Measurements from ENCODE around the gene COG5. TPM values are rescaled to one million over a fixed set of nuclear protein-coding genes. Genes with fewer than 3 reads are reported as not detected.

The COG5 gene
- total and polyA plus RNA-seq, 2 experiments from 2014 or later, result 15.4 to 36.5 TPM

DNA sequence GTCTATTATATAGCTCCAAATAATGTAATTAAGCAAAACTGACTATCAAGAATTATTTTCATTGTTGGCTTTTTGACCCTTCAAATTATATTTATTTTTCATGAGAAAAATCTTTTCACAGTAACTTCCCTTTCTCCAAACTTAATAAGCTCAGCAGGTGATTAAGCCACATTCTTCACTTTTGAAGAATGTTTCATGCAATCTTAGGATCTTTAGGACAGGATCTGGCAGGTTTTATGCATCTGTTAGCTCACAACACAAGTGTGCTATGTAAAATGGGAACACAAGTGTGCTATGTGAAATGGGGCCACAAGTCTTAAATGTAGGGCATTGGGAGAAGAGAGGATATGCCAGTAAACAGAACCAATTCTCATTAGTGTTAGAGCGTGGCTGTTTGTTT is 42.6 kb upstream of the COG5 start:
- no peaks in the 10 kb centered on the region for H3K36me3 Mint-ChIP-seq (ENCODE audit: low read depth)
- TF ChIP-seq EZH2 (IDR thresholded peaks at IDR 0.05; ENCODE audit: low read depth, unreplicated experiment), result no peak
- TF ChIP-seq ZNF331 (CRISPR knock-in tag; IDR thresholded peaks at IDR 0.05; ENCODE audit: low read depth), result no peak
- no peak for TF ChIP-seq JUNB (IDR thresholded peaks at IDR 0.05; ENCODE audit: unreplicated experiment)
- TF ChIP-seq, protein P1, sequence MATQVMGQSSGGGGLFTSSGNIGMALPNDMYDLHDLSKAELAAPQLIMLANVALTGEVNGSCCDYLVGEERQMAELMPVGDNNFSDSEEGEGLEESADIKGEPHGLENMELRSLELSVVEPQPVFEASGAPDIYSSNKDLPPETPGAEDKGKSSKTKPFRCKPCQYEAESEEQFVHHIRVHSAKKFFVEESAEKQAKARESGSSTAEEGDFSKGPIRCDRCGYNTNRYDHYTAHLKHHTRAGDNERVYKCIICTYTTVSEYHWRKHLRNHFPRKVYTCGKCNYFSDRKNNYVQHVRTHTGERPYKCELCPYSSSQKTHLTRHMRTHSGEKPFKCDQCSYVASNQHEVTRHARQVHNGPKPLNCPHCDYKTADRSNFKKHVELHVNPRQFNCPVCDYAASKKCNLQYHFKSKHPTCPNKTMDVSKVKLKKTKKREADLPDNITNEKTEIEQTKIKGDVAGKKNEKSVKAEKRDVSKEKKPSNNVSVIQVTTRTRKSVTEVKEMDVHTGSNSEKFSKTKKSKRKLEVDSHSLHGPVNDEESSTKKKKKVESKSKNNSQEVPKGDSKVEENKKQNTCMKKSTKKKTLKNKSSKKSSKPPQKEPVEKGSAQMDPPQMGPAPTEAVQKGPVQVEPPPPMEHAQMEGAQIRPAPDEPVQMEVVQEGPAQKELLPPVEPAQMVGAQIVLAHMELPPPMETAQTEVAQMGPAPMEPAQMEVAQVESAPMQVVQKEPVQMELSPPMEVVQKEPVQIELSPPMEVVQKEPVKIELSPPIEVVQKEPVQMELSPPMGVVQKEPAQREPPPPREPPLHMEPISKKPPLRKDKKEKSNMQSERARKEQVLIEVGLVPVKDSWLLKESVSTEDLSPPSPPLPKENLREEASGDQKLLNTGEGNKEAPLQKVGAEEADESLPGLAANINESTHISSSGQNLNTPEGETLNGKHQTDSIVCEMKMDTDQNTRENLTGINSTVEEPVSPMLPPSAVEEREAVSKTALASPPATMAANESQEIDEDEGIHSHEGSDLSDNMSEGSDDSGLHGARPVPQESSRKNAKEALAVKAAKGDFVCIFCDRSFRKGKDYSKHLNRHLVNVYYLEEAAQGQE (IDR thresholded peaks at IDR 0.05; ENCODE audit: unreplicated experiment), result no peak
- no peak for TF ChIP-seq POLR2AphosphoS5 (IDR thresholded peaks at IDR 0.05; ENCODE audit: low read depth)
- TF ChIP-seq NANOG (IDR thresholded peaks at IDR 0.05; ENCODE audit: borderline replicate concordance), result no peak
- TF ChIP-seq ZNF114 (CRISPR knock-in tag; IDR thresholded peaks at IDR 0.05), result no peak
- TF ChIP-seq, protein P2, sequence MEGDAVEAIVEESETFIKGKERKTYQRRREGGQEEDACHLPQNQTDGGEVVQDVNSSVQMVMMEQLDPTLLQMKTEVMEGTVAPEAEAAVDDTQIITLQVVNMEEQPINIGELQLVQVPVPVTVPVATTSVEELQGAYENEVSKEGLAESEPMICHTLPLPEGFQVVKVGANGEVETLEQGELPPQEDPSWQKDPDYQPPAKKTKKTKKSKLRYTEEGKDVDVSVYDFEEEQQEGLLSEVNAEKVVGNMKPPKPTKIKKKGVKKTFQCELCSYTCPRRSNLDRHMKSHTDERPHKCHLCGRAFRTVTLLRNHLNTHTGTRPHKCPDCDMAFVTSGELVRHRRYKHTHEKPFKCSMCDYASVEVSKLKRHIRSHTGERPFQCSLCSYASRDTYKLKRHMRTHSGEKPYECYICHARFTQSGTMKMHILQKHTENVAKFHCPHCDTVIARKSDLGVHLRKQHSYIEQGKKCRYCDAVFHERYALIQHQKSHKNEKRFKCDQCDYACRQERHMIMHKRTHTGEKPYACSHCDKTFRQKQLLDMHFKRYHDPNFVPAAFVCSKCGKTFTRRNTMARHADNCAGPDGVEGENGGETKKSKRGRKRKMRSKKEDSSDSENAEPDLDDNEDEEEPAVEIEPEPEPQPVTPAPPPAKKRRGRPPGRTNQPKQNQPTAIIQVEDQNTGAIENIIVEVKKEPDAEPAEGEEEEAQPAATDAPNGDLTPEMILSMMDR (conservative IDR thresholded peaks at IDR 0.05; ENCODE audit: low read depth in 2 of 2), result no peak
- TF ChIP-seq, protein P3, sequence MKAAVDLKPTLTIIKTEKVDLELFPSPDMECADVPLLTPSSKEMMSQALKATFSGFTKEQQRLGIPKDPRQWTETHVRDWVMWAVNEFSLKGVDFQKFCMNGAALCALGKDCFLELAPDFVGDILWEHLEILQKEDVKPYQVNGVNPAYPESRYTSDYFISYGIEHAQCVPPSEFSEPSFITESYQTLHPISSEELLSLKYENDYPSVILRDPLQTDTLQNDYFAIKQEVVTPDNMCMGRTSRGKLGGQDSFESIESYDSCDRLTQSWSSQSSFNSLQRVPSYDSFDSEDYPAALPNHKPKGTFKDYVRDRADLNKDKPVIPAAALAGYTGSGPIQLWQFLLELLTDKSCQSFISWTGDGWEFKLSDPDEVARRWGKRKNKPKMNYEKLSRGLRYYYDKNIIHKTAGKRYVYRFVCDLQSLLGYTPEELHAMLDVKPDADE (IDR thresholded peaks at IDR 0.05), result no peak
- no peak for TF ChIP-seq EZH2phosphoT487 (IDR thresholded peaks at IDR 0.05; ENCODE audit: unreplicated experiment)
- TF ChIP-seq, protein P4, sequence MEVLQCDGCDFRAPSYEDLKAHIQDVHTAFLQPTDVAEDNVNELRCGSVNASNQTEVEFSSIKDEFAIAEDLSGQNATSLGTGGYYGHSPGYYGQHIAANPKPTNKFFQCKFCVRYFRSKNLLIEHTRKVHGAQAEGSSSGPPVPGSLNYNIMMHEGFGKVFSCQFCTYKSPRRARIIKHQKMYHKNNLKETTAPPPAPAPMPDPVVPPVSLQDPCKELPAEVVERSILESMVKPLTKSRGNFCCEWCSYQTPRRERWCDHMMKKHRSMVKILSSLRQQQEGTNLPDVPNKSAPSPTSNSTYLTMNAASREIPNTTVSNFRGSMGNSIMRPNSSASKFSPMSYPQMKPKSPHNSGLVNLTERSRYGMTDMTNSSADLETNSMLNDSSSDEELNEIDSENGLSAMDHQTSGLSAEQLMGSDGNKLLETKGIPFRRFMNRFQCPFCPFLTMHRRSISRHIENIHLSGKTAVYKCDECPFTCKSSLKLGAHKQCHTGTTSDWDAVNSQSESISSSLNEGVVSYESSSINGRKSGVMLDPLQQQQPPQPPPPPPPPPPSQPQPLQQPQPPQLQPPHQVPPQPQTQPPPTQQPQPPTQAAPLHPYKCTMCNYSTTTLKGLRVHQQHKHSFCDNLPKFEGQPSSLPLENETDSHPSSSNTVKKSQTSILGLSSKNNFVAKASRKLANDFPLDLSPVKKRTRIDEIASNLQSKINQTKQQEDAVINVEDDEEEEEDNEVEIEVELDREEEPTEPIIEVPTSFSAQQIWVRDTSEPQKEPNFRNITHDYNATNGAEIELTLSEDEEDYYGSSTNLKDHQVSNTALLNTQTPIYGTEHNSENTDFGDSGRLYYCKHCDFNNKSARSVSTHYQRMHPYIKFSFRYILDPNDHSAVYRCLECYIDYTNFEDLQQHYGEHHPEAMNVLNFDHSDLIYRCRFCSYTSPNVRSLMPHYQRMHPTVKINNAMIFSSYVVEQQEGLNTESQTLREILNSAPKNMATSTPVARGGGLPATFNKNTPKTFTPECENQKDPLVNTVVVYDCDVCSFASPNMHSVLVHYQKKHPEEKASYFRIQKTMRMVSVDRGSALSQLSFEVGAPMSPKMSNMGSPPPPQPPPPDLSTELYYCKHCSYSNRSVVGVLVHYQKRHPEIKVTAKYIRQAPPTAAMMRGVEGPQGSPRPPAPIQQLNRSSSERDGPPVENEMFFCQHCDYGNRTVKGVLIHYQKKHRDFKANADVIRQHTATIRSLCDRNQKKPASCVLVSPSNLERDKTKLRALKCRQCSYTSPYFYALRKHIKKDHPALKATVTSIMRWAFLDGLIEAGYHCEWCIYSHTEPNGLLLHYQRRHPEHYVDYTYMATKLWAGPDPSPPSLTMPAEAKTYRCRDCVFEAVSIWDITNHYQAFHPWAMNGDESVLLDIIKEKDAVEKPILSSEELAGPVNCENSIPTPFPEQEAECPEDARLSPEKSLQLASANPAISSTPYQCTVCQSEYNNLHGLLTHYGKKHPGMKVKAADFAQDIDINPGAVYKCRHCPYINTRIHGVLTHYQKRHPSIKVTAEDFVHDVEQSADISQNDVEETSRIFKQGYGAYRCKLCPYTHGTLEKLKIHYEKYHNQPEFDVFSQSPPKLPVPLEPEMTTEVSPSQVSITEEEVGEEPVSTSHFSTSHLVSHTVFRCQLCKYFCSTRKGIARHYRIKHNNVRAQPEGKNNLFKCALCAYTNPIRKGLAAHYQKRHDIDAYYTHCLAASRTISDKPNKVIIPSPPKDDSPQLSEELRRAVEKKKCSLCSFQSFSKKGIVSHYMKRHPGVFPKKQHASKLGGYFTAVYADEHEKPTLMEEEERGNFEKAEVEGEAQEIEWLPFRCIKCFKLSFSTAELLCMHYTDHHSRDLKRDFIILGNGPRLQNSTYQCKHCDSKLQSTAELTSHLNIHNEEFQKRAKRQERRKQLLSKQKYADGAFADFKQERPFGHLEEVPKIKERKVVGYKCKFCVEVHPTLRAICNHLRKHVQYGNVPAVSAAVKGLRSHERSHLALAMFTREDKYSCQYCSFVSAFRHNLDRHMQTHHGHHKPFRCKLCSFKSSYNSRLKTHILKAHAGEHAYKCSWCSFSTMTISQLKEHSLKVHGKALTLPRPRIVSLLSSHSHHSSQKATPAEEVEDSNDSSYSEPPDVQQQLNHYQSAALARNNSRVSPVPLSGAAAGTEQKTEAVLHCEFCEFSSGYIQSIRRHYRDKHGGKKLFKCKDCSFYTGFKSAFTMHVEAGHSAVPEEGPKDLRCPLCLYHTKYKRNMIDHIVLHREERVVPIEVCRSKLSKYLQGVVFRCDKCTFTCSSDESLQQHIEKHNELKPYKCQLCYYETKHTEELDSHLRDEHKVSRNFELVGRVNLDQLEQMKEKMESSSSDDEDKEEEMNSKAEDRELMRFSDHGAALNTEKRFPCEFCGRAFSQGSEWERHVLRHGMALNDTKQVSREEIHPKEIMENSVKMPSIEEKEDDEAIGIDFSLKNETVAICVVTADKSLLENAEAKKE (CRISPR knock-in tag; IDR thresholded peaks at IDR 0.05), result no peak
- TF ChIP-seq CREB1 (CRISPR knock-in tag; IDR thresholded peaks at IDR 0.05; ENCODE audit: low read depth), result no peak
- no peak for TF ChIP-seq STAT1 (IDR thresholded peaks at IDR 0.05; ENCODE audit: unreplicated experiment)
- H3K27me3 Mint-ChIP-seq (ENCODE audit: insufficient read depth, low read depth, poor library complexity), result peaks cover 1% of the 10 kb centered on the region
- Histone ChIP-seq H3K9me2 (ENCODE audit: insufficient read depth) (no peaks in the 10 kb centered on the region), H3K36me3 (ENCODE audit: insufficient read depth) (no peaks in the 10 kb centered on the region), H3K4me2 (no peak overlapping the region), H3K79me2 (replicated peaks; ENCODE audit: insufficient read depth) (no peaks in the 10 kb centered on the region), H2AFZ (no peak overlapping the region), H4K20me1 (replicated peaks; ENCODE audit: insufficient read depth) (no peaks in the 10 kb centered on the region), H3K4me1 (ENCODE audit: insufficient read depth) (no peaks in the 10 kb centered on the region), H3K27ac (ENCODE audit: low read depth) (no peak overlapping the region), H3K27me3 (ENCODE audit: insufficient read depth) (no peaks in the 10 kb centered on the region), H3F3A (replicated peaks; ENCODE audit: low read depth) (no peaks in the 10 kb centered on the region), H3K4me3 (no peak overlapping the region)
- H3K4me3 Mint-ChIP-seq, result no peak overlapping the region
- DNase-seq (ENCODE audit: low spot score) (no peak), ATAC-seq (no peak)
- no peaks in the 10 kb centered on the region for H3K9me3 Mint-ChIP-seq
- no peak overlapping the region for H3K27ac Mint-ChIP-seq
- H3K4me1 Mint-ChIP-seq, result no peaks in the 10 kb centered on the region
